Measurements from ENCODE around the gene GAS6.
"Not testable (repeated sequence)": the region's sequence is repeated elsewhere in the genome, so short reads cannot be mapped to it uniquely, and the experiment has no call there.

The GAS6 gene

DNA sequence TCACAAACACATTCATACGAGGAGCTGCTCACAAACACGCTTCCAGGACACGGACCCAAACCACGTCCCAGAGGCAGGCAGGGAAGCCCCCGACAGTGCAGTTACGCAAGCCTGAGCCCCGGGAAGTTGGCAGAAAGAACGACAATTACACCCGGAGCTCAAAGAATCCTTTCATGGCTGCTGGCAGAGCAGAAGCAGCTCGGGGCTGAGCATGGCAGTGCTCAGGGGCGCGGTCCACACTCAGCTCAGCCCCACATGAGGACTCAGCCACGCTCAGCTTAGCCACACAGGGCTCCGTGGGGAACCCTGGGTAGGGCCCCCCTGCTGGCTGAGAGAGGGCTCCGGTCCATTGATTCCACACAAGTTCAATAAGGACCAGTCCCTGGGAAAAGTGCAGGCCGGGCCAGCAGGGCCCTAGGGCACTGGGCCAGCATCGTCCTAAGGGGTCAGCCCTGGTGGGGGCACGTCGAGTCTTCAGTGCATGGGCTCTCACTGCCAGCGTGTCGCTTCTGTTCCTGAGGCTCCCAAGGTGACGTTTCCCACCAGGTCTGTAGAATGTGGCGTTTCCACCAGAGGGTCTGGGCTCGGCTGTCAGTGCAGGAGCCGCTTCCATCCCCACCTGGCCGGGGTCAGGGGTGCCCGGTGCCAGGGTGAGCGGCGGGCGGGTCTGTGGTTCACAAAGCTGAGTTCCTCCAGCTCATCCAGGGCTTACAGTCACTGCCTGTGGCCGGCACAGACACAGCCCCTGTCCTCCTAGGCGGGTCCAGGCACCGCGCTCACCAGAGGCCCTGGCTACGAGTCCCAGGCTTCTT lies 23.1 kb downstream of the GAS6 start:
- no peak for DNase-seq (ENCODE audit: low read depth in 4 of 4, low spot score in 1 of 4)

DNA sequence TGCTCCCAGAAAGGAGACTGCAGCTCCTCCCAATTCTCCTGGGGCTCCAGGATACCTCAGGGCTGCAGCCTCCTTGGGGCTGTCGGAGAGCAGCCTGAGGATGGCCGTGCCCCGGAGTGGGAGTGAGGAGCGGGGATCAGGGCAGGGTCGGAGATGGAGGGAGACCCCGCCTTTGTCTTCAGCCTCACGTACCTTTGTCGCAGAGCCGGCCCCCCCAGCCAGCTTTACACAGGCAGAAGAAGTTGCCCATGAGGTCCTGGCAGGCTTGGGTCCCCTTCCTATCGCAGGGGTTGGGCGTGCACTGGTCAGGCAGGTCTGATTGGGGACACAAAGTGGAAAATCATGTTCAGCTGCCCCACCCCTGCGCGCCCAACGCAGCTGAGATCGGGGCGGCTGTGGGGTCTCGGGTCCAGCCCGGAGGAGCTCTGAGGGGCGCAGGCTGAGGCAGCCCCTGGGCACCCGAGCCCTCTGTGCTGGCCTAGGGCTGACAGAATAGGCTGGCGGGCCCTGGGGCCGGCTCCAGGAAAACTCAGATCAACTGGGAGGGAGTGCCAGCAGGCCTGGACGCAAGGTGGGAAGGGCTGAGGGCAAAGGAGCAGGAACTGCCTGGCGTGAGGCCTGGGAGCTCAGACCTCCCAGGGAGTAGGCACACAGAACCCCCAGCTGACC lies 24.2 kb downstream of the GAS6 start:
- no peak for DNase-seq (ENCODE audit: low read depth in 4 of 4, low spot score in 1 of 4)

DNA sequence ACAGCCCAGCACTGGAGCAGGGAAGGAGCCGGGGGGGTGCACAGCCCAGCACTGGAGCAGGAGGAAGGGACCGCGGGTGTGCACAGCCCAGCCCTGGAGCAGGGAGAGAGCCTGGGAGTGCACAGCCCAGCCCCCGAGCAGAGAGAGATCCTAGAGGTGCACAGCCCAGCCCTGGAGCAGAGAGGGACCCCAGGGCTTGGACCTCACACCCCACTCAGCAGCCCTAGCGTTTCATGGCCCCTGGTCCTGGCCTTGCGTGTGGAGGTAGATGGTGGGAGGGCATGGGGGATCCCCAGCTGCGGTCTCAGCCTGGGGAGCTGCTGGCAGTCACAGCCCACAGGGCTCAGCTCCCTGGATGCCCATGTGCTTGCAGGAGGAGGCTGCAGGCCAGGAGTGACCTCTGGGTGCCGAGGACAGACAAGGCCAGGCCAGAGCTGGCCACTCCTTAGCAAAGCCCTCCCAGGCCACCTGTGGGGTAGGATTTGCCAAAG lies 25.1 kb downstream of the GAS6 start:
- DNase-seq (ENCODE audit: low read depth in 4 of 4, low spot score in 1 of 4), result no peak

GRCh38 chr13:113837560-113838355 lies 26.1 kb downstream of the GAS6 start:
- no peak for DNase-seq (ENCODE audit: low read depth in 4 of 4, low spot score in 1 of 4)

GRCh38 chr13:113836768-113837559 lies 26.9 kb downstream of the GAS6 start:
- no peak for DNase-seq (ENCODE audit: low read depth in 4 of 4, low spot score in 1 of 4)

GRCh38 chr13:113835461-113836270 lies 28.2 kb downstream of the GAS6 start:
- DNase-seq (ENCODE audit: low read depth in 4 of 4, low spot score in 1 of 4), result no peak

DNA sequence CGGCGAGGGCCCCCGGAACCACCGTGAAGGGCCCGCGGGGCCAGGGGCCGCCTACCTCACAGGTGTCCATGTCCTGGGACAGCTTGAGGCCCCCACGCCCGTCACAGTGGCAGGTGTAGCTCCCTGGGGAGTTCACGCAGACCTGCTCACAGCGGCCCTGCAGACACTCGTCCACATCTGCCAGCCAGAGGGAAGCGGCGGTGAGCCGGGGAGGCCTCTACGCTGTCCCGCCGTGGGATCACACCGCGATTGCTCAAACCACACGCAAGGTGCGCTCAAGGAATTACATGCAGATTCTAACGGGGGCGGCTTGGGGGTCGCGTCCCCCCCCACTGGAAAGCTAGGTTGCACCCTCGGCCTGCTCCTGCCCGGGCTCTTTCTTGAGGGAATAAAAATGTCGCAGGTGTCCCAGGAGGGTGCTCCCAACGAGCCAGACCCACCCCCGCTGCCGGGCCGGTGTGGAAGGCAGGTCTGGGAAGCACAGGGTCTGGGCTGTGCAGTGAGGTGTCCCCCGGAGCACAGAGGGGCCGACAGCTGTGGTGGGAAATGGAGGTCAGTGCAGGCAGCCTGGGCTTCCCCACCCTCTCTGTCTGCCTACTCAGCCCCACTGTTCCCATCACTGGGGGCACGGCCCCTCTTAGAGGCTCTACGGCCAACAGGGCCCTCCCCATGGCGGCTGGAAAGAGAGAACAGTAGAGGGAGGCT lies 29.2 kb downstream of the GAS6 start:
- DNase-seq (ENCODE audit: low read depth in 4 of 4, low spot score in 1 of 4), result no peak

DNA sequence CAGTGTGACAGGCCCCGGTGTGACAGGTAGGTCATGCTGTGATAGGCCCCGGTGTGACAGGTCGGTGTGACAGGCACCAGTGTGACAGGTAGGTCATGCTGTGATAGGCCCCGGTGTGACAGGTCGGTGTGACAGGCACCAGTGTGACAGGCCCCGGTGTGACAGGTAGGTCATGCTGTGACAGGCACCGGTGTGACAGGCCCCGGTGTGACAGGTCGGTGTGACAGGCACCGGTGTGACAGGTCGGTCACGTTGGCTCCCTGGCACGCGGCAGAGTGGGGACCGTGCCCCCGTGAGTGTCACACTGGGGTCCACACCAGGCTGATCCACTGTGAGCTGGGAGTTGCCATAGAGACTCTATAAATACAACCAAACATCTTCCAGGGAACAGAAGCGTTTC lies 29.9 kb downstream of the GAS6 start:
- not testable (repeated sequence) for DNase-seq (ENCODE audit: low read depth in 4 of 4, low spot score in 1 of 4)

GRCh38 chr13:113833111-113833830 lies 30.6 kb downstream of the GAS6 start:
- DNase-seq (ENCODE audit: low read depth in 4 of 4, low spot score in 1 of 4), result no peak

GRCh38 chr13:113832631-113833030 lies 31.2 kb downstream of the GAS6 start:
- DNase-seq (ENCODE audit: low read depth in 4 of 4, low spot score in 1 of 4), result no peak

DNA sequence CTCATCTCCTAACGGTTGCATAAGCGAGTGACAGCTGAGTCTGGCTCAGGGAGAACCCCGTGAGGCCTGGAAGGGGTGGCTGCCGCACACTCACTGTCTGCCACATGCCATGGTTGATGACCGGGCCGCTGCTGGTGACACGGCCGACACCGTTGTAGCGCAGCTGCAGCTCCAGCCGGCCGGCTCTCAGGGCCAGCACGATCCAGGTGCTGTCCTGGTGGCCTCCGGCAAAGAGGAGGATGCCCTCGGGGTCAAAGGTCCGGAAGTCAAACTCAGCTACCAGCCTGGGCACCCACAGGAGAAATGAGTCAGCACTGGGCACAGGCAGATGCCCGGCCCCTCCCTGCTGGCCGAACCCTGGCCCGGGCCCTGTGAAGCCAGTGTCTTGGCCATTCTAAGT lies 31.7 kb downstream of the GAS6 start:
- DNase-seq (ENCODE audit: low read depth in 4 of 4, low spot score in 1 of 4), result no peak

DNA sequence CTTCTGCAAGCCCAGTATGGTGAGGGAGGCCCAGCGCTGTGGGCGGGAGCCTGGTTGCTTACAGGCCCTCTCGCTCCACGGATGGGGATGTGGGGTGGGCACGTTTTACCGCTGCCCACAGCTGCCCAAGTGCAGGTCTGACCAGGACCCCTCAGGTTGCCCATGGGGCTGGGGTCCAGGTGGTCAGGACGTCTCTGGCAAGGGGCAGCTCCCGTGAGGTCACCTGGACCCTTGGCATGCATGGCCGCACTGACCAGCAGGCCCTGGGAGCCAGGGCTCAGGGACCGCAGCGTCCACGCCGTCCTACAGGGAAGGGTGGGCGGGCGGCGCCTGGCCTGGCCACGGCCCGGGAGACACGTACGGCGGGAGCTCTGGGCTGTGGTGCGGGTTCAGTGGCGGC lies 32.8 kb downstream of the GAS6 start:
- DNase-seq (ENCODE audit: low read depth in 4 of 4, low spot score in 1 of 4), result no peak

- not testable (repeated sequence) for DNase-seq (ENCODE audit: low read depth in 4 of 4, low spot score in 1 of 4)
These were observed 33.4 kb downstream of the GAS6 start for GRCh38 chr13:113830426-113830950.

GRCh38 chr13:113828282-113828825 lies 35.5 kb downstream of the GAS6 start:
- DNase-seq (ENCODE audit: low read depth in 4 of 4, low spot score in 1 of 4), result no peak

DNA sequence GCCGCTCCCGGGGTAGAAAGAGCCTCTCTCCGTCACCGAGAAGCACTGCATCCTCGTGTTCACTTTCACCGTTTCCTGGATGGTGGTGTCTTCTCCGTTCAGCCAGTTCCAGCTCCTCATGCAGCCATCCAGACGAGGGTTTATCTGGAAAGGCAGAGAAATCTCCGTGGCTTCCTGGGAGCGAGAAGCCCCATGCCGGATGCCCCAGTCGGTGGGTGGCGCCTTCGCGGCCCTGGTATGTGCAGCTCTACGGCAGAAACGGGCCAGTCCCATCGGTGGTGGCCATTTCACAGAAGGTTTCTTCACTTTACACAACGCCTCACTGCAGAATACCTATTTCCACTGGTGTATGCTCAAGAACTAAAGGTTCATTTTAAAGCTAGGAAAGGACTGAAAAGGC lies 36.9 kb downstream of the GAS6 start:
- DNase-seq (ENCODE audit: low read depth in 4 of 4, low spot score in 1 of 4), result no peak

- DNase-seq (ENCODE audit: low read depth in 4 of 4, low spot score in 1 of 4), result not testable (repeated sequence)
These were observed 37.4 kb downstream of the GAS6 start for GRCh38 chr13:113826446-113826845.

GRCh38 chr13:113825841-113826240 lies 38.0 kb downstream of the GAS6 start:
- DNase-seq (ENCODE audit: low read depth in 4 of 4, low spot score in 1 of 4), result no peak

DNA sequence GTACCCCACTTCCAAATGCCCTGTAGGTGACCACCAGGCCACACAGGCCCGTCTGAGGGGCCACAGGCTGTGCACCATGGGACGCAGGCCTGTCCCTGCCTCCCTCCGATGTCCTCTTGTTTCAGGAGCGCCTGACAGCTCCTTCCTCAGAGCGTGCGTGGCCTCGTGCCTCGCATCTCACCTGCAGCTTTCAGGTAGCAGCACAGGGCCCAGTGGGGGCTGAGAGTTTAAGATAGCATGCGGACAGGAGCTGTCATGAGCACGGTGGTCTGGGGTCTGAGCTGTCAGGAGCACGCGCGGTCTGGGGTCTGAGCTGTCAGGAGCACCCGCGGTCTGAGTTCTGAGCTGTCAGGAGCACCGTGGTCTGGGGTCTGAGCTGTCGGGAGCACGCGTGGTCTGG lies 40.1 kb downstream of the GAS6 start:
- no peak for DNase-seq (ENCODE audit: low read depth in 4 of 4, low spot score in 1 of 4)

All from stimulated activated CD4-positive, alpha-beta T cell treated with anti-CD3 and anti-CD28 coated beads, Interleukin-1b, Interleukin-23, amount 100 ng/mL, for 24 hours (primary cell).